Hematopoietic multipotent progenitor cell treated with erythropoietin and hydrocortisone succinate and interleukin-3 and kit ligand, for 17 days (in vitro differentiated cells): ENCODE data around the gene APH1A.
"Not testable (repeated sequence)": the region's sequence is repeated elsewhere in the genome, so short reads cannot be mapped to it uniquely, and the experiment has no call there.

Source experiments
- DNase-seq: peaks from one replicate; pipeline ENCODE4 v3.0.0-alpha.2; 2015; ENCODE audit warnings: low spot score

APH1A gene

GRCh38 chr1:150268705-150269403, at the start of gene APH1A:
Gene APH1A, minus strand, starts transcription at chr1:150269016. Its CDS starts 206 bp downstream, at chr1:150268810.
- peak; percentile 84 for DNase-seq

DNA sequence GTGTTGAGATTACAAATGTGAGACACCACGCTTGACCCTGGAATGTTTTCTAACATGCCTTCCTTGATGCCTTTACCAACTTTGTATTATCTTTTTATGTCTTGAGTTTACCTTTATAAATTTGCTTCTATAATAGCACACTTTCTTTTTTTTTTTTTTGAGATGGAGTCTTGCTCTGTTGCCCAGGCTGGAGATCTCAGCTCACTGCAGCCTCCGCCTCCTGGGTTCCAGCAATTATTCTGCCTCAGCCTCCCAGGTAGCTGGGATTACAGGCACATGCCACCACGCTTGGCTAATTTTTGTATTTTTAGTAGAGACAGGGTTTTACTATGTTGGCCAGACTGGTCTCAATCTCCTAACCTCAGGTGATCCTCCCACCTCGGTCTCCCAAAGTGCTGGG, 45.9 kb upstream of the APH1A start:
- not testable (repeated sequence) for DNase-seq

DNA sequence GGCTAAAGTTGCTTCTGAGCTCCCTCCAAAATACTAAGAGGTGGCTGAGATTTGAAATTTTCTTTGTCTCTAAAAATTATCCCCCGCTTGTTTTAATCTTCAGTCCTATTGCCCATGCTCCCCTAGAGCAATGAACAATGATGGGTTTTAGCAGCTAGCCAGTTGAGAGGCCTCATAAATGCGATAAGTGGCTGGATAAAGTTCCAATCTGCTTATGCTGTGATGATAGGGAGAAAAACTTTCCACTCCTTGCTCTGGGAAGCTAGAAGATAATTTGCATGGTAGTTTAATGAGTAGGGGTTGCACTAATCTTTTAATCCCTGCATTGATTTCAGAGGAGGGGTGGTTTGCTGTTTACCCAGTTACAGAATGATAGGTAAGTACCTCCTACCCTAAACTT, 42.9 kb upstream of the APH1A start:
- no peak for DNase-seq

DNA sequence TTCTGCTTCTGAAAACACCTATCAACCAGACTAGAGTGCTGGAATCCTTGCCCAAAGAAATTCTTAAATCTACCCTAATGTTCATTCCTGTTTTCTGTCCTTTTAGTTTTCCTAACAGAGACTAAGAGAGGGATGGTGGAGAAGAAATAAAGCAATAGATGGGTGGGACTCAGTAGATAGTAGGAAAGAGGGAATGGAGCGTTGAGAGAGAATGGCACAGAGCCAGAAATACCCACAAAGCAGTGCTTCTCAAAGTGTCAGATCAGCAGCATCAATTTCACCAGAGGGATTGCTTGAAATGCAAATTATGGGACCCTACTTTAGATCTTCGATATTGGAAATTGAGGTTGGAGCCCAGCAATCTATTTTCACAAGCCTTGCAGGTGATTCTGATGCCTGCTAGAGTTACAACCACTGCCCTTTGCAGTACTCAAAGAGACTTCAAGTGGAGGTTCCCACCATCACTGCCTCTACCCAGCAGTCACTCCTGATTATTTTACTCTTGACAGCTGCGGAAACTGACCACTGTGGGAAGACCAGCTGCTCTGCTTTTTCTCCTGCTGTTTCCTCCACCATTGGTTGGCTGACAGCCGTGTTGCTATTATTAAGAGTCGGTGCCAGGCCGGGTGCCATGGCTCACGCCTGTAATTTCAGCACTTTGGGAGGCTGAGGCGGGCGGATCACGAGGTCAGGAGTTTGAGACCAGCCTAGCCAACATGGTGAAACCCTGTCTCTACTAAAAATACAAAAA, 41.1 kb upstream of the APH1A start:
- DNase-seq, result no peak

DNA sequence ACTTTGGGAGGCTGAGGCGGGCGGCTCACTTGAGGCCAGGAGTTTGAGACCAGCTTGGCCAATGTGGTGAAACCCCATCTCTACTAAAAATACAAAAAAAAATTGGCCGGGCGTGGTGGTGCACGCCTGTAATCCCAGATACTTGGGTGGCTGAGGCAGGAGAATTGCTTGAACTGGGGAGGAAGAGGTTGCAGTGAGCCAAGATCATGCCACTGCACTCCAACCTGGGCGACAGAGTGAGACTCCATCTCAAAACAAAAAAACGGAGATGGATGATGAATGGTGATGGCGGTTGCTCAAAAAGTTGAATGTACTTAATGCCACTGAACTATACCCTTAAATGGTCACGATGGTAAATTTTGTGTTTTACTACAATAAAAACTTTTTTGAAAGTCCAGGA, 39.8 kb upstream of the APH1A start:
- DNase-seq, result not testable (repeated sequence)

GRCh38 chr1:150302902-150303301, 34.1 kb upstream of the APH1A start:
- DNase-seq, result no peak

GRCh38 chr1:150302338-150302737, 33.5 kb upstream of the APH1A start:
- no peak for DNase-seq

- DNase-seq, result no peak
Measured at GRCh38 chr1:150299716-150300115, 30.9 kb upstream of the APH1A start.

DNA sequence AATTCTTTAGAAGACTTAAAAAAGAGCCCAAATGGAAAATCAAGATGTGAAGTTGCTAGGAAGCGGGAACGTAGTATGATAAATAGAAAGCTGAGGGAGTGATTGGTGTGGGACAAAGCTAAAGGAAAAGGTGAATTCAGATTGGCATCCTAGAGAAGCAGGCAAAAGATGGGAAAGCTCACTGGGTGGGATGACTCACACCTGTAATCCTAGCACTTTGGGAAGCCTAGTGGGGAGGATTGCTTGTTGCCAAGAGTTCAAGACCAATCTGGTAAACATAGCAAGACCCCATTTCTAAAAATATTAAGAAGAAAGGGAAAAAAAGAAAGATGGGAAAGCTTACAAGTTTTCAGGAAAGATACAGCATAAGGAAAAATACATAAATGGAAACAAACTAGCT, 26.7 kb upstream of the APH1A start:
- no peak for DNase-seq

GRCh38 chr1:150293433-150294253, 24.8 kb upstream of the APH1A start, which contains the start of gene MRPS21:
Gene MRPS21, plus strand, starts transcription at chr1:150293861. Its CDS starts 506 bp downstream, at chr1:150294367.
- DNase-seq, result peak; percentile 85

GRCh38 chr1:150288822-150289221, 20.0 kb upstream of the APH1A start:
- no peak for DNase-seq

GRCh38 chr1:150288382-150288781, 19.6 kb upstream of the APH1A start:
- no peak for DNase-seq

DNA sequence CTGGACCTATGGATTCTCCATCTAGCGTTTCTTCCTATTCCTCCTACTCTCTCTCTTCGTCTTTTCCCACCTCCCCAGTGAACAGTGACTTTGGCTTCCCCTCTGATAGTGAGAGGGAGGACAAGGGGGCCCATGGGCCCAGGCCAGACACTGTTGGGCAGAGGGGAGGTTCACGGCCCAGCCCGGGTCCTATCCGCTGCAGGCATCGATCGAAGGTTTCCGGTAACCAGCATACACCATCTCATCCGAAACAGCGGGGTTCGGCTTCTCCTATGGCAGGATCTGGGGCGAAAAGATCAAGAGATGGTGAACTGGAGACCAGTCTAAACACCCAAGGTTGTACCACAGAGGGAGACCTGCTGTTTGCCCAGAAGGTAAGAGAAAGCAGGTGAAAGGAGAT, 14.4 kb upstream of the APH1A start:
- no peak for DNase-seq

GRCh38 chr1:150282558-150282958, 13.7 kb upstream of the APH1A start:
- DNase-seq, result no peak

DNA sequence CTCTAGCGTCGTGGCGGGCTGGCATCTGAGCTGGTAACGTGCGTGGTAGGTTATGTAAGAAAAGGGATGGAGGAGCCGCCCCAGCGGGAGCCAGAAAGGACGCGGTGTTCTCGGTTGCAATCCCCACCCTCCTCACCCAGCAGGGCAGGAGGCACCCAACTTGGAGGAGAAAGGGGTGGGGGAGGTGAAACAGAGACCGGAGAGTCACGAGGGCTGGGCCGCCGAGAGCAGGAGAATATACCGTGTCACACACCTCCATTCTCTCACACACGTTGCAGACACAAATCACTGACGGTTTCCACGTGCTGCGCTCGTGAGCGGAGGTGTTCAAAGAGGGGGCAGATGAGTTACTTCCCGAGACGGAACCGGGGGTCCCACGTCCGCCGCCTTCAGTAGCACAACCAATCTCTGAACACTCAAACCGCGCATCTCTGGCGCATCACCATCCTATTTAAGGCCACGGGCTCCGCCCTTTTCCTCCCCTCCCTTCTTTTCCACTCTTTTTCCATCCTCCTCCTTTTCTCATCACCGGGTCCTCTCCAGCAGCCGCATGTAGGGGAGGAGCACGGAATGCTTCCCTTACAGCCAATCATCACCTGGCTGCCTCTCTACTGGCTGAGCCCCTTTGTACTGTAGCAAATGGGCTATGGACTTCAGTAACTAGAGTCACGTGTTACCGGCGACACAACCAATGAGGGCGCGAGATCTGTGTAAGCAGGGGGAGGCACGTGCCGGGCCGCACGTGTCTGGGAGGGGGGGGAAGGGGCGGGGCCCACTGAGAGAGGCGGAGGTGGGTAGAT, 13.1 kb upstream of the APH1A start, which contains the start of gene CIART:
Gene CIART (plus strand): TSS at position 797 of the 800 bp plus-strand sequence. CDS start 714 bp downstream, outside the sequence.
- DNase-seq, result peak; percentile 86

DNA sequence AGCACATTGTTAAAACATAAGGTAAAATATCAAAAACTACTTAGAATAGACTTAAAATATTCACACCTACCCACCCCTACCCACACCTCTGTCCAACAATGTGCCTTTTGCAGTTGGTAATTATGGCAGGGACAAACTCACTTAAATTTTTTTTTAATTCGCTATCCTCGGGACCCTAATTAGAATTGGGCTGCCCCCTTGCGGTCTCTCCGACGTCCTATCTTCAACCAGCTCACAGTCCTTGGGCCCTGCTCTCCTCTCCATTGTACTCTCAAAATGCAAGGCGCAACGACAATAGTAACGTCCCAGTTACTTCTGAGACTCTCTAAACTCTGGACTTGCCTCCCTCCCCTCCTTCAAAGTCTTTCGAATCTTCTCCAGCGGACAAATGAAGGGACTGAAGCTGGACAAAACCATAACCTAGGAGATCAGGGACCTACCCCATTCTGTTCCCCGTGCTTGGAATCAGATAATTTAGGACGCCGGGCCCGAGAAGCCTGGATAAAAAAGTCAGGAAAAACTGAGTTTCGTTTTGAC, 12.5 kb upstream of the APH1A start:
- DNase-seq, result peak; percentile 58

GRCh38 chr1:150280138-150280707, 11.4 kb upstream of the APH1A start:
- no peak for DNase-seq

DNA sequence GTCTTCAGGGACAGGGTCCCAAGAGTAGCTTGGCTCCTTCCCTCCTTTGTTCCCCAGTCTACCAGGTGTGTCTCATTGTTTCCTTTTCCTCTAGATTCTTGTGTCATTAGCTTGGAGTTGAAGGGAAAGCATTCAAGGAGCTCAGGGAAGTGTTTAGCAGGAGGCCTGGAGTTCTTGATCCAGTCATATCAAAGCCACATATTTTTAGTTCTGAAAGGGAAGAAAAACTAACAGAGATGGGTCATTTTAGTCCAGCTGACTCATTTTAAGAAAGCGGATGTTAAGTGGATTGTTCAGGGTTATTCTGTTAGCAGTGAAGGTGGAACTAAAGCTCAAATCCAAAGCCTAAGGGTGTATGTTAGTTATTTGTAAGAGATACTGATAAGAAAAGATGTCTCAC, 4.5 kb upstream of the APH1A start:
- DNase-seq, result no peak

DNA sequence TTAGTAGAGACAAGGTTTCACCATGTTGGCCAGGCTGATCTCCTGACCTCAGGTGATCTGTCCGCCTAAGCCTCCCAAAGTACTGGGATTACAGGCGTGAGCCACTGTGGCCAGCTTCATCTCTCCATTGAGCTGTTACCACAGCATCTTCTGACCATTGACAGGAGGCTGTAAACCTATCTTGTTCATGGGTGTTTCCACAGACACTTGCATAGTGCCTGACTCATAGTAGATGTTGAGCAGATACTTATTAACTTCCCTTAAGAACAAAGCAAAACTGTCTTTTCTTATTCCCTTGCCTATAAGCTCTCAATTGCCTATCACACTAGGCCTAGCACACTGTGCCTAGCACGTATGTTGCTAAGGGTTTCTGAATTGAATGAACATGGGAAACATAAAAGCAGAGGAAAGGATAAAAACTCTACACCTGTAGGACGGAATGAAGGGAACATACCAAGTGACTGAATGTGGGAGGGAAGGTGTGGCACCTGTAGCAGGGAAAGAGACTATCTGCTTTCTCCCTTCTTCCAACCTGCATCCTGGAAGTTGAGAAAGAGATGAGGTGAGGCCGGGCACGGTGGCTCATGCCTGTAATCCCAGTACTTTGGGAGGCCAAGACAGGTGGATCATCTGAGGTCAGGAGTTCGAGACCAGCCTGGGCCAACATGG, 2.6 kb upstream of the APH1A start:
- DNase-seq, result no peak

DNA sequence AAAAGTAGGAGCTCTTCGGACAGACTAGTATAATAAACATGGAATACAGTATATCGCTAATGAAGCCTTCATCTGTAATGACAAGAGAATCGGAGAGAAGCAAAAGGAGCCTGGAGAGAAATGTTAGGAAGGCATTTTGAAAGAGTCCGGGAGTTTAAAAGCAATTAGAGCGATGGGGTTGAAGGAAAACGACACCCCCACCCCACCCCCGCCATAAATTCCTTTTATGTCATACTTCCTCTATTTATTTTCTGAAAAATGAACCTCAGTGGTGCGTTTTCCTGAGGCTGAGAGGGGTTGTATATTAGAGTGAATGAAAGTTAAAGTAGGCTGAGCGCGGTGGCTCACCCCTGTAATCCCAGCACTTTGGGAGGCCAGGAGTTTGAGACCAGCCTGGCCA, 635 bp upstream of the APH1A start:
- DNase-seq, result no peak

DNA sequence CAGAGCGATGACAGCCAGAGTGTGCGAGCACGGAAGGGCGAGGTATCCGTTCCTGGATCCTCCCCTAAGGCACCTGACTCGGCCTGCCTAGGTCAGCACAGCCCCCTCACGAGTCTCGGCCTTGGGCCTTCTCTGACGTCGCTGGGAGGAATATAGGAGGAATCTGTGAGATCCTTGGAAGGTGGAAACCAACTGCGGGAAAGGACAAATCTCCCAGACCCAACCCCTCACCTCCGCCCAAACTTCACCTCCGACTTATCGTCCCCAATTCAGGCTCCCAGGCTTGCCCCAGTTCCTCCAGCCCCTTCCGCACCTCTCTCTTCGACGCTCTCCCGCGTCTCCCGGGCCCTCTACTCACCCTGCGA, 494 bp downstream of the APH1A start:
- peak; percentile 34 for DNase-seq
